Cardiac septum (tissue), 1 donor: ENCODE data around the gene PCSK6. TPM values are rescaled to one million over a fixed set of nuclear protein-coding genes. Genes with fewer than 3 reads are reported as not detected.
"Not testable (repeated sequence)": the region's sequence is repeated elsewhere in the genome, so short reads cannot be mapped to it uniquely, and the experiment has no call there.

ENCODE experiments used
- DNase-seq: peaks from one replicate; pipeline ENCODE4 v3.0.0-alpha.2; 2020; ENCODE audit warnings: low spot score
- intact Hi-C: fragments of 100-400 bp; cut with DNase I; formaldehyde crosslinking; loops from one replicate; pipeline ENCODE4 v1.14.0; 2022
- total RNA-seq: library from RNA; stranded (reverse); fragmentation: NEBNext Ultra II Directional; extraction: Animal tissue kit (Norgen Biotek cat#: 25700); gene quantifications from one replicate; pipeline ENCODE4 v1.2.1, GENCODE V29; 2021
- donor health status: DM: no; HTN: no; CAD: no.

PCSK6 gene
- total RNA-seq, 1 donor from 2014 or later: 10.6 TPM

- intact Hi-C loops: no loop called here
- no peak for DNase-seq
These were observed 62.7 kb downstream of the PCSK6 start for GRCh38 chr15:101426761-101427333.

GRCh38 chr15:101425787-101426365 is 63.6 kb downstream of the PCSK6 start:
- intact Hi-C loops: no loop called here

GRCh38 chr15:101424984-101425383 is 64.5 kb downstream of the PCSK6 start:
- intact Hi-C loops: no loop called here
- no peak for DNase-seq

More at GRCh38 chr15:101425787-101426365, 63.6 kb downstream of the PCSK6 start:
- DNase-seq: no peak

GRCh38 chr15:101420232-101420631 is 69.3 kb downstream of the PCSK6 start:
- intact Hi-C loops: no loop called here
- no peak for DNase-seq

- DNase-seq, intact Hi-C loops: not testable (repeated sequence)
These were observed 73.0 kb downstream of the PCSK6 start for GRCh38 chr15:101416475-101416874.

GRCh38 chr15:101413239-101413638 is 76.3 kb downstream of the PCSK6 start:
- intact Hi-C loops: no loop called here

GRCh38 chr15:101411581-101411980 is 77.9 kb downstream of the PCSK6 start:
- intact Hi-C loops: no loop called here
- no peak for DNase-seq

More at GRCh38 chr15:101413239-101413638, 76.3 kb downstream of the PCSK6 start:
- no peak for DNase-seq

GRCh38 chr15:101411085-101411484 is 78.4 kb downstream of the PCSK6 start:
- intact Hi-C loops: no loop called here
- DNase-seq: no peak

GRCh38 chr15:101410612-101411011 is 78.9 kb downstream of the PCSK6 start:
- intact Hi-C loops: no loop called here
- DNase-seq: no peak

- intact Hi-C loops: no loop called here
- no peak for DNase-seq
These were observed 79.9 kb downstream of the PCSK6 start for GRCh38 chr15:101409621-101410020.

- intact Hi-C loops: no loop called here
- DNase-seq: no peak
These were observed 81.3 kb downstream of the PCSK6 start for GRCh38 chr15:101407966-101408775.

- DNase-seq: no peak
- intact Hi-C loops: no loop called here
These were observed 82.1 kb downstream of the PCSK6 start for GRCh38 chr15:101407439-101407838.

GRCh38 chr15:101406526-101407195 is 82.8 kb downstream of the PCSK6 start:
- intact Hi-C loops: no loop called here

GRCh38 chr15:101406036-101406435 is 83.5 kb downstream of the PCSK6 start:
- no peak for DNase-seq
- intact Hi-C loops: no loop called here

More at GRCh38 chr15:101406526-101407195, 82.8 kb downstream of the PCSK6 start:
- no peak for DNase-seq

- intact Hi-C loops: no loop called here
- no peak for DNase-seq
These were observed 85.3 kb downstream of the PCSK6 start for GRCh38 chr15:101404245-101404644.

- intact Hi-C loops, DNase-seq: not testable (repeated sequence)
These were observed 86.6 kb downstream of the PCSK6 start for GRCh38 chr15:101402883-101403282.

GRCh38 chr15:101401286-101401685 is 88.2 kb downstream of the PCSK6 start:
- no peak for DNase-seq
- intact Hi-C loops: no loop called here

GRCh38 chr15:101399431-101399830 is 90.1 kb downstream of the PCSK6 start:
- no peak for DNase-seq
- intact Hi-C loops: no loop called here

- no peak for DNase-seq
- intact Hi-C loops: no loop called here
These were observed 91.3 kb downstream of the PCSK6 start for GRCh38 chr15:101398247-101398646.

- intact Hi-C loops: no loop called here
- no peak for DNase-seq
These were observed 91.9 kb downstream of the PCSK6 start for GRCh38 chr15:101397521-101398003.
